Liver (tissue), 3 donors: ENCODE measurements around the gene PALLD.

ENCODE experiments used
- EGR1 ChIP-seq, 2 donors: IDR thresholded peaks; 2 replicates each; pipeline ENCODE4 v1.6.1; 2016 to 2018; ENCODE audit warnings: antibody characterized with exemption in 2 of 2, low read depth in 2 of 2
- FOXA2 ChIP-seq: IDR thresholded peaks from 2 replicates; pipeline ENCODE4 v1.6.1; 2016; ENCODE audit warnings: antibody characterized with exemption
- HNF4A ChIP-seq, 2 donors: conservative IDR thresholded peaks; 2 replicates each; pipeline ENCODE4 v1.6.1; 2016; ENCODE audit warnings: antibody characterized with exemption in 2 of 2, mild to moderate bottlenecking in 2 of 2
- JUND ChIP-seq, 2 donors: IDR thresholded peaks; 2 replicates each; pipeline ENCODE4 v1.6.1; 2016; ENCODE audit warnings: antibody characterized with exemption in 2 of 2
- RAD21 ChIP-seq, 2 donors: IDR thresholded peaks; 2 replicates each; pipeline ENCODE4 v1.6.1; 2016; ENCODE audit warnings: antibody characterized with exemption in 2 of 2, mild to moderate bottlenecking in 2 of 2
- TAF1 ChIP-seq: conservative IDR thresholded peaks from 2 replicates; pipeline ENCODE4 v1.6.1; 2016; ENCODE audit warnings: antibody characterized with exemption, mild to moderate bottlenecking
- TF ChIP-seq, protein P1 (sequence below): fragments of 150-350 bp; IDR thresholded peaks from 2 replicates; pipeline ENCODE4 v1.5.1; 2017; ENCODE audit warnings: improper control_type of control experiment, low read depth, low read length; ENCODE audit not compliant: missing input control
- TF ChIP-seq, protein P2 (sequence below): IDR thresholded peaks from 2 replicates; pipeline ENCODE4 v1.6.1; 2016; ENCODE audit warnings: antibody characterized with exemption, mild to moderate bottlenecking
- TF ChIP-seq, protein P3 (sequence below): IDR thresholded peaks from 2 replicates; pipeline ENCODE4 v1.6.1; 2016; ENCODE audit warnings: antibody characterized with exemption
- donor health status: healthy.
- donor health status: healthy.

DNA sequence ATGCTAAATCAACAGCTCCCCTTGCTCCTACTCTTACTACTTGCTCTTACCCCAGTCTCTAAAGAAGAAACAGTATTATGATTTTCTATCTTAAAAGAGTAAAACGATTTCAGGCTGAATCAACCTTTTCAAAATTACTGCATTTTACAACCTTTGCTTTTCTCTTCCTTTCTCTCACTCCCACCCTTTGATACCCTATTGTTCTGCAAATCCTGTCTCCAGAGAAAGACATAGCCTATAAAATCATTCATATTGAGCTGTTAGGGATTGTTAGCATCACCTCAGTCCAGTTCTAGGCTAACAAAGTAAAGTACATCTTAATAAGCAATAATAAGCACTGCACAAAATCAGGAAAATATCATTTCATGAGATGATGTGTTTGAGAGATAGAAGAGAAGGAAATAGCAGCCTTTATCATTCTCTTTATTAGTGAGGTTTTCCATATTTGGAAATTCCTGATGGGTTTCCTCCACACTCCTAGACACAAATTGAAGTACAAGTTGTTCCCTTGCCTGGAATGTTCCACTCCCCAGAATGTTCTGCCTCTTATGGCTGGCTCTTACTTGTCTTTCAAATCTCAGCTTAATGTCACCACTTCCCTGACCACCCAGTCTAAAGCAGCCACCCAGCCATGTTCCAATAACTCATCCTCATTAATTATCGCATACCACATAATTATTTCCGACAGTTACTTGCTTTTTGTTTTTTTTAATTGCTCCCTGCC, 219.7 kb downstream of the PALLD start:
- TF ChIP-seq RAD21 (IDR thresholded peaks at IDR 0.05) = peak in 1 of 2 donors; percentile 31
- TF ChIP-seq TAF1 = no peak
- TF ChIP-seq, protein P1, sequence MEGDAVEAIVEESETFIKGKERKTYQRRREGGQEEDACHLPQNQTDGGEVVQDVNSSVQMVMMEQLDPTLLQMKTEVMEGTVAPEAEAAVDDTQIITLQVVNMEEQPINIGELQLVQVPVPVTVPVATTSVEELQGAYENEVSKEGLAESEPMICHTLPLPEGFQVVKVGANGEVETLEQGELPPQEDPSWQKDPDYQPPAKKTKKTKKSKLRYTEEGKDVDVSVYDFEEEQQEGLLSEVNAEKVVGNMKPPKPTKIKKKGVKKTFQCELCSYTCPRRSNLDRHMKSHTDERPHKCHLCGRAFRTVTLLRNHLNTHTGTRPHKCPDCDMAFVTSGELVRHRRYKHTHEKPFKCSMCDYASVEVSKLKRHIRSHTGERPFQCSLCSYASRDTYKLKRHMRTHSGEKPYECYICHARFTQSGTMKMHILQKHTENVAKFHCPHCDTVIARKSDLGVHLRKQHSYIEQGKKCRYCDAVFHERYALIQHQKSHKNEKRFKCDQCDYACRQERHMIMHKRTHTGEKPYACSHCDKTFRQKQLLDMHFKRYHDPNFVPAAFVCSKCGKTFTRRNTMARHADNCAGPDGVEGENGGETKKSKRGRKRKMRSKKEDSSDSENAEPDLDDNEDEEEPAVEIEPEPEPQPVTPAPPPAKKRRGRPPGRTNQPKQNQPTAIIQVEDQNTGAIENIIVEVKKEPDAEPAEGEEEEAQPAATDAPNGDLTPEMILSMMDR = no peak
- TF ChIP-seq, protein P2, sequence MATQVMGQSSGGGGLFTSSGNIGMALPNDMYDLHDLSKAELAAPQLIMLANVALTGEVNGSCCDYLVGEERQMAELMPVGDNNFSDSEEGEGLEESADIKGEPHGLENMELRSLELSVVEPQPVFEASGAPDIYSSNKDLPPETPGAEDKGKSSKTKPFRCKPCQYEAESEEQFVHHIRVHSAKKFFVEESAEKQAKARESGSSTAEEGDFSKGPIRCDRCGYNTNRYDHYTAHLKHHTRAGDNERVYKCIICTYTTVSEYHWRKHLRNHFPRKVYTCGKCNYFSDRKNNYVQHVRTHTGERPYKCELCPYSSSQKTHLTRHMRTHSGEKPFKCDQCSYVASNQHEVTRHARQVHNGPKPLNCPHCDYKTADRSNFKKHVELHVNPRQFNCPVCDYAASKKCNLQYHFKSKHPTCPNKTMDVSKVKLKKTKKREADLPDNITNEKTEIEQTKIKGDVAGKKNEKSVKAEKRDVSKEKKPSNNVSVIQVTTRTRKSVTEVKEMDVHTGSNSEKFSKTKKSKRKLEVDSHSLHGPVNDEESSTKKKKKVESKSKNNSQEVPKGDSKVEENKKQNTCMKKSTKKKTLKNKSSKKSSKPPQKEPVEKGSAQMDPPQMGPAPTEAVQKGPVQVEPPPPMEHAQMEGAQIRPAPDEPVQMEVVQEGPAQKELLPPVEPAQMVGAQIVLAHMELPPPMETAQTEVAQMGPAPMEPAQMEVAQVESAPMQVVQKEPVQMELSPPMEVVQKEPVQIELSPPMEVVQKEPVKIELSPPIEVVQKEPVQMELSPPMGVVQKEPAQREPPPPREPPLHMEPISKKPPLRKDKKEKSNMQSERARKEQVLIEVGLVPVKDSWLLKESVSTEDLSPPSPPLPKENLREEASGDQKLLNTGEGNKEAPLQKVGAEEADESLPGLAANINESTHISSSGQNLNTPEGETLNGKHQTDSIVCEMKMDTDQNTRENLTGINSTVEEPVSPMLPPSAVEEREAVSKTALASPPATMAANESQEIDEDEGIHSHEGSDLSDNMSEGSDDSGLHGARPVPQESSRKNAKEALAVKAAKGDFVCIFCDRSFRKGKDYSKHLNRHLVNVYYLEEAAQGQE = no peak
- TF ChIP-seq HNF4A (conservative IDR thresholded peaks at IDR 0.05) = no peak
- TF ChIP-seq, protein P3, sequence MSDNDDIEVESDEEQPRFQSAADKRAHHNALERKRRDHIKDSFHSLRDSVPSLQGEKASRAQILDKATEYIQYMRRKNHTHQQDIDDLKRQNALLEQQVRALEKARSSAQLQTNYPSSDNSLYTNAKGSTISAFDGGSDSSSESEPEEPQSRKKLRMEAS = no peak
- TF ChIP-seq FOXA2 = no peak
- no peak for TF ChIP-seq EGR1 (IDR thresholded peaks at IDR 0.05; ENCODE audit: low read depth in 2 of 2)
- no peak for TF ChIP-seq JUND (IDR thresholded peaks at IDR 0.05)
